Inflammatory macrophage (primary cell): ENCODE results near the gene CFAP61.
"Not testable (repeated sequence)": the region's sequence is repeated elsewhere in the genome, so short reads cannot be mapped to it uniquely, and the experiment has no call there.

Experiments used
- DNase-seq, 2 donors: peaks; one replicate each; pipeline ENCODE4 v3.0.0-alpha.2; 2020 to 2022
- total RNA-seq, 18 experiments: gene quantifications; one replicate each; lab custom pipeline; 2026; ENCODE audit warnings: mixed read lengths in 6 of 18, inconsistent platforms in 2 of 18; lab: John Stamatoyannopoulos, UW

The CFAP61 gene
- 0.04 to 1.1 (median 0.18) reads per million in 18 experiments for total RNA-seq

DNA sequence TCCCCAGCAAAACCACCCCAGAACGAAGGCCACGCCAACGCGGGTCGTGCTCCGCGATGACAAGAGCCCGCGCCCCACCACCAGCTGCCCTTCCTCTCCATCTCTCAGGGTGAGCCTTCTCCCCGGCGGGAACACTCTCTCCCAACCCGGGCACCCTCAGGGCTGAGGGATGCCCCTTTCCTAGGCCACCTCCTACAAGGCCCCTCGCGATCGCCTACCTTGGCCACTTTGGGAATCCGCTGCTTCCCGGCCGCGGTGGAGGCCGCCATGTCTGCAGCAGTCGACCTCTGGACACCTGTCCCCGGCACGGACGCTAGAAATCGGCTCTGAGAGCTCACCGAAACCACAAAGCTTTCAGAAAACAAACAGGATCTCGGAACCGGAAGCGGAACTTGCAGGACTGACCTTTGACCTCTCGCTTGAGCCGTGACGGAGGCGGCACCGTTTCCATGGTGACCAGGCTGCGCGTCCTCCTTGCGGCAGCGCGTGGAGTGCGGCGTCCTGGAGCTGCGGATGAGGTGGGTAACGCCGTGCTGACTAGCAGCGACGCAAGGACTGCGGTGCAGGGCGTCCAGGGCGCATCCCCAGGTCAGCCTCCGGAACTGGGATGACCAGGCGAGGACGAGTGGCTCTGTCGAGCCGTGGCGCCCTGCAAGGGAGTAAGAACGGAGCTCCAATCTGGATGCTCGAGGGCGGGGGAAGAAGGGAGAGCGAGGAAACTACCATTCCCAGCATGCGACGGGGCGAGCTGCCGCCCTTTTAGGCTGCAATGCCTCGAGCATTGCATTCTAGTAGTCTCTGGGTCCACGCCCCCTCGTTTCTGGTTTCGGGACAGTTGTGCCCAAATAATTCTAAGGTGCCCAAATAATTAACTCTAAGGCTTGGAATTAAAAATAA is at the start of gene CFAP61, which contains the start of gene CRNKL1:
Gene CFAP61, plus strand, starts transcription at position 459 of the 897 bp plus-strand sequence. CDS start 4,122 bp downstream, outside the sequence.
Gene CRNKL1, minus strand, starts transcription at position 393 of the 897 bp plus-strand sequence. Its CDS starts 124 bp downstream, at position 269.
- DNase-seq: peak; percentile 98 to 99

DNA sequence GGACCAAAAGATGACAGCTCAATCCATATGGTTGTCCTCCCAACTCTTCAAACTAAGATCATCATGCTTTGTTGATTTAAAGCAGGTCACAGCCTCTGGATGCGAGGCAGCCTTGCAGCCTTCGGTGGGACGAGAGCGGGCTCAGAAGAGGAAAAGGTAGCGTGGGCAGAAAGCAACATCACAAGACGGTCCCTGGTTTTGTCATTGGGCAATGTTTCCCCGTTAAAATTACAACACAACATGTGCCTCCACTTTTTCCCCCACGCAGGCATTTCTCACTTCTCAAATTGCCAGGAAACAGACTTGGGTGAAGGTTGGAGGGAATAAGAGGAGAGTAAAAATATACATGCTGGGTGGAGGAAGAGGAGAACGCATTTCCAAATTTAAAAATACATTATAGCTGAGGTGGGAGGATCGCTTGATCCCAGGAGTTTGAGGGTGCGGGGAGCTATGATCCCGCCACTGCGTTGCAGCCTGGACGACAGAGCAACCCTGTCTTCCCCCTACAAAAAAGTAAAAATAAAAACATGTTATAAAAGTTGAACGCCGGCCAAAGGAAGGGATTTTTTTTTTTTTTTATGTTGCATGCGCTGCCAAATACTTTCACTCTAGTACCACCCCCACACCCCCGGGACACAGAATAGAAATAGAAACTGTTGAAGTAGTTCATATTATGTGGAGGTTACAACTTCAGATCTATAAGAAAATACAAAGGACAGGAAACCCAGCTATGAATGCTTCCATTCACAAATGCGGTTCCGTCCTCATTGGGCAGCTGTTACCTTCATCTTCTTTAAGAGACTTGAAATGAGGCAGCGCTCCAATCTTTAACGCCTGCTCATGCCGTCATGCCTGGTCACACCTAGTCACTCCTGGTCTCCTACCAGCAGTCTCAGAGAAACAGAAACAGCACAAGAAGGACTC is 49.0 kb upstream of the CFAP61 start:
- DNase-seq: peak; percentile 97 to 98

DNA sequence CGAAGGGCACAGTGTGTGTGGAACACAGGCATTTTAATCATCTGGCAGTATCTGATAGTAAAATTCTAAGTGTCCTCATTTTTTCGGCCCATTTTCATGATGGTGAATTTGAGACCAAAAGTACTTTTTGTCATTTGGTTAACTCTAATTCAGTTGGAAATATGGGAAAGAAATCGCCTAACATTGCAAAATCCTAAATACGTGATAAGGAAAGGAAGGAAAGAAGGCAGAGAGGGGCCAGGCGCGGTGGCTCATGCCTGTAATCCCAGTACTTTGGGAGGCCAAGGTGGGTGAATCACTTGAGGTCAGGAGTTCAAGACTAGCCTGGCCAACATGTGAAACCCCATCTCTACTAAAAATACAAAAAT is 48.4 kb upstream of the CFAP61 start:
- DNase-seq: not testable (repeated sequence)

DNA sequence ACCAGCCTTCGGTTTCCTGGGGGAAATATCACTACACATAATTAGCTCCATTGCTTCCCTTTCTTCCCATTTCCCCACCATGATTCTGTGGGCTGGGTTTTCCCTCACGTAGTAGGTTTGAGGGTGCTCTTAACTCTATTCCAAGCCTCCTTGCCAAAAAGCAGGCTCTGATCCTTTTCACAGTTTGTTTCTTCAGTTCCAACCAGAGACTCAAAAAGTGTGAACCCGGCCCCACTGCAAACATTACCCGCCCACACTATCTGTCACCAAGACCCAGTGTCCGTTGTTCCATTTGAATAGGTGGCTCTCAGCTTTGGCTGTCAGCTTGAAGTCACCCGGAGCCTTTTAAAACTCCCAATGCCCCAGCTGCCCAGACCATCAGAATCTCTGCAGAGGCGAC is 47.0 kb upstream of the CFAP61 start:
- DNase-seq: no peak

DNA sequence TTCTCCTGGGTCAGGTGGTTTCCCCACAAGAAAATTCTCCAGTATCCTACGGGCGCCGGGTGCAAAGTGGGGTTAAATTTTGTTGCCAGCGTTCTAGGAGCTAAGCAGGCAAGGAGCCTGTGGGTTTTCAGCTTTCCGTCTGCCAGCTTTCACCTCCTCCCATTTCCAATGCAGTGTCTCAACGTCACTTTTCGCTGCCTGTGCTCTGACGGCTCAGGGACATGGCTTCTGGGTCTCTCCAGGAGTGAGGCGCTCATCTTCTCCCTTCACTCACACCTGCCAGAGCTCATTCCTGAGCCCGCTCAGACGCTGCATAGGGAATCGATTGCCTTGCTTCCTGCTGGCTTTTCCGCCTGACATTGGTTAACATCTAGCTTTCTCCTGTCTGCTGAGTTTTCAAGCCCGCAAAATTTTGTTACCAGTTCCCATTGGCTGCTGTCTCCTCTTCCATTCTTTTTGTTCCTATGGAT is 42.5 kb upstream of the CFAP61 start:
- DNase-seq: no peak

GRCh38 chr20:20010639-20011500 is 41.5 kb upstream of the CFAP61 start:
- no peak for DNase-seq

GRCh38 chr20:20012541-20012940 is 39.8 kb upstream of the CFAP61 start:
- no peak for DNase-seq

- DNase-seq: peak; percentile 48 to 56
These were observed 37.7 kb upstream of the CFAP61 start for GRCh38 chr20:20014659-20015058.

DNA sequence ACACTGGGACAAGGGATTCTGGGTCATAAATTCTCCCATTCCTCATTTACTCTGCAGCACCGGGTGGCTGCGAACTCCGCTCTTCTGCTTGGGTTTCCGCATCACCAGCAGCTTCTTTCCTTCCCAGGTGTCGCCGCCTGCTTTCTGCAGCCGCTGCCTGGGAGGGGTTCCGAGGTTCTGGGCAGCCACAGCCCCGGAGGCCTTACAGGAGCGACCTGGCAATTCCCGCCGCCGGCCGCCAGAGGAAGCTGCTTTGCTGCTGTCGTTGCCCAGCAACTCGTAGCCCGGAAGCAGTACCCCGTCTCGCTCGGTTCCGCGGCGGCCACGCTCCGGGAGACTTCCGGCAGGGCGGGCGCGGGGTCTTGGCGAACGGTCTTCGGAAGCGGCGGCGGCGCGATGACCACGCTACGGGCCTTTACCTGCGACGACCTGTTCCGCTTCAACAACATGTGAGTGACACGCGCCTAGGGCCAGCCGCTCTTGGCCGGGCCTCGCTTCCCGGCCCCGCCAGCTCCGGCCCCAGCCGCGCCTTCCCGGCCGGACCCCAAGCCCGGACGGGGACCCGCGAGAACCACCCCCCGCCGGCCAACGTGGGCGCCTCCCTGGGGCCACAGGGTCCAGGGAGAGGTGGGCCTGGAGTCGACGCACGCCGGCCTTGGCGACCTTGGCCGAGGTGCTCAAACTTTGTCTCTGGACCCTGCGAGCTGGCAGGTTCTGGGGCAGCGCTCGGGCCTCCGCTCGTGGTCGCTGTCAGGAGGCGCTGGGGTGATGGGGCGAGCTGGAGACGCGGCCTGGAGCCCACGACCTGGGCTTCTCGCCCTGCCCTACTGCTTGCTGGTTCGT is 35.1 kb upstream of the CFAP61 start, which contains the start of gene NAA20:
Gene NAA20, plus strand, starts transcription at position 362 of the 843 bp plus-strand sequence. Its CDS starts 35 bp downstream, at position 397.
- DNase-seq: peak; percentile 85 to 92

DNA sequence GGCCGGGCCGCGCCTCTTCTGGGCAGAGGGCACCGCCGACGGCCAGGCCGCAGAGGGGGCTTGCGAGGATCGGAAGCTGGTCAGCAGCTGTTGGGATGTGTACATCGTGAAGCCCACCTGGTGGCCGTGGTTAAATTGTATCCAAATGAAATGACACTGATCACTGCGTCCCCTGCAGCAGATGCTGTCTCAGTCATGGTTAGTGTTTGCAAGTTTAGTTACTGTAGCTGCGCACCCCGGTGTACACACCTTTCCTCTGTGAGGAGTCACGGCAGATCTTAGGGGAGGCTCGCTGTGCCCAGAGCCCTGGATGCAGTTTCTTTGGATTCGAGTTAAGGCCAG is 34.5 kb upstream of the CFAP61 start:
- no peak for DNase-seq

- no peak for DNase-seq
These were observed 34.0 kb upstream of the CFAP61 start for GRCh38 chr20:20018366-20018765.

- DNase-seq: no peak
These were observed 33.2 kb upstream of the CFAP61 start for GRCh38 chr20:20019123-20019522.

- no peak for DNase-seq
These were observed 31.4 kb upstream of the CFAP61 start for GRCh38 chr20:20020908-20021307.

- no peak for DNase-seq
These were observed 30.5 kb upstream of the CFAP61 start for GRCh38 chr20:20021835-20022234.

GRCh38 chr20:20022498-20022897 is 29.8 kb upstream of the CFAP61 start:
- DNase-seq: no peak

- no peak for DNase-seq
These were observed 28.9 kb upstream of the CFAP61 start for GRCh38 chr20:20023395-20023794.

- DNase-seq: no peak
These were observed 27.4 kb upstream of the CFAP61 start for GRCh38 chr20:20024942-20025341.

DNA sequence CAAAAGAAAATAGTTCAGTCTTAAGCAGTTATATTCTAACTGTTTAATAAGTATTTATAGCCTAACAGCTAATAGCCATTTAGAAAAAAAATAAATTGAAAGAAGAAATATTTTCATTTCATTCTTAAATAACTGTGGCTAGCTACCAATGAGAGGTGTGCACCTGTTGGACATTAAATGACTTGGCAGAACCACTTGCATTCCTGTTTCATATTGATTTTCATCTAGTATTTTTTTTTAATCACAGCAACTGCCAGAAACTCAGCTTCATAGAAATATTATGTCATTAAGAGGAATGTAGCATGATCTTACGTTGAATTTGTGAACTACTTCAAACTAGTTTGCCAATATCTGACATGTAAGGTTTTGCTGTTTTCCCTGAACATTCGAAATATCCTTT is 25.0 kb upstream of the CFAP61 start:
- no peak for DNase-seq

DNA sequence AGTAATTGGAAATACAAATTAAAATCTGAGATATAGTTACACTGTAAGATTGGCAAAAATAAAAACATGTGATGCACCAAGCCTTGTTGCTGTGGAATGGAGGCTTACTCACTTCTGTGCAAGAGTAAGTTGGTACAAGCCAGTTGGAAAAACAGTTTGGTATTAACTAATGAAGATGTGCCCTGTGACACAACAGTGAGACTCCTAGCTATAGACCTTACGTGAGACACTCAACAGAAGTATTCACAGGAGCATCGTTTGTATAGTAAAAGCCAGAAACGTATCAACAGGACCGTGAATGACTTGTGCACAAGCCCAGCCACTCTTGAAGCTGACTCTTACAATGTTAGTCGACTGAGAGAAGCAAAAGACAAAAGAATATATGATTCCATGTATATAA is 20.5 kb upstream of the CFAP61 start:
- no peak for DNase-seq

DNA sequence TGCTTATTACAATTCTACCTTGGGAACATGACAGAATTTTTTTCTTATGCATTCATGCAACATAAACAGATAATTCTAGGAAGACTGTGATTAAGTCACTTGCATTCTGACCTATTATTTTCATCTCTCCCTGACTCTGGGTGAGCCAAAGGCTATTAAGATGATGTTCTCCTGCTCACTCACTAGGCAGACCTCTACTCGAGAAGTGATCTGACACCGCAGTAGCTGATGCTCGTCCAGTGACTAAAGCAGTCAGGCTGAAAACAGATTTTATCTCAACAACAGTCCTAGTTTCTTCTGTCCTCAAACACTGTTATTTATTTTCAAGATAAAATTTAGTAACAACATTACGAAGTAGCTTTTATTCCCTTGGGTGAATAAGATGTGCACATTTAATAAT is 17.8 kb upstream of the CFAP61 start:
- DNase-seq: no peak

DNA sequence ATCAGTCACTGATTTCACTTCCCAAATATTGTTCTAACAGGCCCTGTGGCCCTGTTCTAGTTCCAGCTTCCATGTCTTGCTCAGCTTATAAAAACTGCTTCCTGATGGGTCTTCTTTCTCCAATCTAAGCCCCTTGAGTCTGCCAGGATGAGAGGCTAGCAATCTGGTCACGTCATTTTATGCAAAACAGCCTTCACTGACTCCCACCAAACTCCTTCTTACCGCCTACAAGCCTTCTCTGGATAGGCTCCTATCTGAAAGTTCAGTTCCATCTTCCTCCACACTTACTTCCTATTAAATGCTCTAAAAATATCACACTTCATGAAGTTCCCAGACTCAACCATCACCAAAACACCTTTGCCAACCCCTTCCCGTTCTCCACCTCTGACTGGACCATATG is 15.6 kb upstream of the CFAP61 start:
- DNase-seq: peak in 1 of 2 donors; percentile 2
